ENCODE results near the gene ASB7.

GRCh38 chr15:100687582-100688141 lies 85.3 kb downstream of the ASB7 start:
- TF ChIP-seq, protein P1, sequence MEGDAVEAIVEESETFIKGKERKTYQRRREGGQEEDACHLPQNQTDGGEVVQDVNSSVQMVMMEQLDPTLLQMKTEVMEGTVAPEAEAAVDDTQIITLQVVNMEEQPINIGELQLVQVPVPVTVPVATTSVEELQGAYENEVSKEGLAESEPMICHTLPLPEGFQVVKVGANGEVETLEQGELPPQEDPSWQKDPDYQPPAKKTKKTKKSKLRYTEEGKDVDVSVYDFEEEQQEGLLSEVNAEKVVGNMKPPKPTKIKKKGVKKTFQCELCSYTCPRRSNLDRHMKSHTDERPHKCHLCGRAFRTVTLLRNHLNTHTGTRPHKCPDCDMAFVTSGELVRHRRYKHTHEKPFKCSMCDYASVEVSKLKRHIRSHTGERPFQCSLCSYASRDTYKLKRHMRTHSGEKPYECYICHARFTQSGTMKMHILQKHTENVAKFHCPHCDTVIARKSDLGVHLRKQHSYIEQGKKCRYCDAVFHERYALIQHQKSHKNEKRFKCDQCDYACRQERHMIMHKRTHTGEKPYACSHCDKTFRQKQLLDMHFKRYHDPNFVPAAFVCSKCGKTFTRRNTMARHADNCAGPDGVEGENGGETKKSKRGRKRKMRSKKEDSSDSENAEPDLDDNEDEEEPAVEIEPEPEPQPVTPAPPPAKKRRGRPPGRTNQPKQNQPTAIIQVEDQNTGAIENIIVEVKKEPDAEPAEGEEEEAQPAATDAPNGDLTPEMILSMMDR (IDR thresholded peaks at IDR 0.05; ENCODE audit: insufficient read depth, low read length, poor library complexity, severe bottlenecking): no peak
- no peak for TF ChIP-seq EZH2phosphoT487 (conservative IDR thresholded peaks at IDR 0.05; ENCODE audit: low read length)

Measured in SU-DHL-6 (cell line).